ENCODE results near the gene ZNF274.
"Not testable (repeated sequence)": the region's sequence is repeated elsewhere in the genome, so short reads cannot be mapped to it uniquely, and the experiment has no call there.

The ZNF274 gene

GRCh38 chr19:58212336-58213074 is 29.6 kb downstream of the ZNF274 start:
- no peak for DNase-seq

- DNase-seq, result no peak
Measured at GRCh38 chr19:58213075-58213369, 30.2 kb downstream of the ZNF274 start.

GRCh38 chr19:58217069-58217481 is 34.2 kb downstream of the ZNF274 start:
- no peak for DNase-seq

GRCh38 chr19:58217607-58218391 is 34.9 kb downstream of the ZNF274 start:
- DNase-seq, result no peak

- no peak for DNase-seq
Measured at GRCh38 chr19:58218899-58219298, 36.0 kb downstream of the ZNF274 start.

GRCh38 chr19:58227964-58228584 is 45.2 kb downstream of the ZNF274 start:
- DNase-seq, result peak in 5 of 56 donors; percentile 9 to 54 (median 43)

- peak in 53 of 56 donors; percentile 13 to 81 (median 53) for DNase-seq
Measured at GRCh38 chr19:58228585-58229254, 45.9 kb downstream of the ZNF274 start, which contains the start of gene ZNF544. Gene ZNF544 (plus strand): TSS chr19:58228914. CDS start chr19:58244024, 15,110 bp downstream.

GRCh38 chr19:58229255-58229639 is 46.4 kb downstream of the ZNF274 start:
- DNase-seq, result peak in 33 of 56 donors; percentile 6 to 64 (median 33)

- no peak for DNase-seq
Measured at GRCh38 chr19:58237324-58237723, 54.5 kb downstream of the ZNF274 start.

GRCh38 chr19:58243351-58243750 is 60.5 kb downstream of the ZNF274 start:
- peak in 9 of 56 donors; percentile 0 to 27 (median 2) for DNase-seq

GRCh38 chr19:58248886-58249285 is 66.0 kb downstream of the ZNF274 start:
- no peak for DNase-seq

- DNase-seq, result no peak
Measured at GRCh38 chr19:58252102-58252685, 69.3 kb downstream of the ZNF274 start.

GRCh38 chr19:58258259-58258658 is 75.4 kb downstream of the ZNF274 start:
- DNase-seq, result not testable (repeated sequence)

- no peak for DNase-seq
Measured at GRCh38 chr19:58261600-58261967, 78.7 kb downstream of the ZNF274 start.

GRCh38 chr19:58261968-58262921 is 79.4 kb downstream of the ZNF274 start:
- no peak for DNase-seq

GRCh38 chr19:58262922-58263296 is 80.0 kb downstream of the ZNF274 start:
- DNase-seq, result no peak
